ENCODE data around the gene ZDHHC14.

- TF ChIP-seq CTCF (conservative IDR thresholded peaks at IDR 0.05; ENCODE audit: low read depth, low read length) = no peak
- TF ChIP-seq EZH2 (IDR thresholded peaks at IDR 0.05; ENCODE audit: borderline replicate concordance, low read depth, low read length, poor library complexity, severe bottlenecking) = no peak
These were observed 100.9 kb downstream of the ZDHHC14 start for GRCh38 chr6:157481865-157482249.

Measured in A673 (cell line).